Measurements from ENCODE around the gene TRMT44.
"Not testable (repeated sequence)": the region's sequence is repeated elsewhere in the genome, so short reads cannot be mapped to it uniquely, and the experiment has no call there.

Gene TRMT44

DNA sequence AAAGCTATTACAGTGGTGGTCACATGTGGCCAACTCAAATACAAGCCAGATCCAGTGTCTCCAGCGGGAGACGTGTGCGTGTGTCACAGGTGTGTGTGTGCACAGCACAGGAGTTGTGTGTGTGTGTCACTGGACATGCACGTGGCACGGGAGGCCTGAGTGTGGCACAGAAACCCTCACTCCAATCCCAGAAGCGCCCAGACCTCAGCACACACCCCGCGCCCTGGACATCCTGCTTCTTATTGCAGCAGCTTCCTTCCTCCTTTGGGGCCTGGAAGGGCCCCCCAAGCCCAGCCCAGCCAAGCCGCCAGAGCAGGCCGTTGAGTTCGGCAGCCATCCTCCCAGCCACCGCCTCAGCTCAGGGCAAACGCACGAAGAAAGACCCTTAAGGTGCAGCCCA, 37.9 kb upstream of the TRMT44 start:
- H3K36me3 ChIP-seq: peaks cover 14 to 39% (median 27%) of the 10 kb centered on the region in 11 experiments

DNA sequence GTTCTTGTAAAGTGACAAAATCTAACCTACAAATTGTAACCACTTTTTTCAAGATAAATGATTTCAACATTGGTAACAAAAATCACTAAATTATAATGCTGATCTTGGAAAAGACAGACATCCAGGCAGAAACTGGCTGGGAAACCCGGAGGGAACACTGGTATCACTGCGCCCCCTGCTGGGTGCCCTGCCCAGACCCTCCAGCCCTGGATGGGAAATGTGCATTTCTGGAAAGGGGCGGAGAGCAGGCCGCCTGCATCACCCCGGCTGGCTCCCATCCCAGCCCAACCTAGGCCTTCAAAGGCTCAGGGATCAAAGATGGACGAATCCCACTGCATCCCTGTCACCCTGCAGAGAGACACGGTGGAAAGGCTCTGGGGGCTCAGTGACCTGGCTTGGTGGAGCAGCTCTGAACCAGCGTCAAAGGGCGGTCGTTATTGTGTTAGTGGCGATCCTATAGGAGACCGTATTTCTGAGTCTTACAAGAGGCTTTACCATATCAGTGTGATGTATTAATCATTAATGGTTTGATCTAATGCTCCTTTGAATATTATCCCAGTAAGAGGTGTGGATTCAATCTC, 37.3 kb upstream of the TRMT44 start:
- H3K27me3 ChIP-seq: no peaks in the 10 kb centered on the region
- H3K4me2 ChIP-seq: peak overlapping the region; percentile 77 to 98 (median 90)
- H4K20me1 ChIP-seq: peaks cover 0 to 22% (median 0%) of the 10 kb centered on the region in 11 experiments; a peak in 4 of 22 replicates
- peaks cover 7 to 19% (median 16%) of the 10 kb centered on the region in 11 experiments; a peak in 20 of 22 replicates for H3K9me3 ChIP-seq (replicated peaks in 1 of 11)
- peaks cover 14 to 45% (median 28%) of the 10 kb centered on the region in 11 experiments for H3K36me3 ChIP-seq
- 0 out of 20 replicates have a peak overlapping the region, but pooled peaks of 1 of the 10 experiments have one; percentile 52 for H3K4me3 ChIP-seq
- TF ChIP-seq Cebpa-rat (IDR thresholded peaks at IDR 0.05): no peak
- peak overlapping the region in 9 of 11 experiments; percentile 5 to 72 (median 60); a peak in 12 of 22 replicates for H3K9ac ChIP-seq
- H3K27ac ChIP-seq: peak overlapping the region in 9 of 11 experiments; percentile 28 to 76 (median 69); a peak in 15 of 22 replicates
- peaks cover 44 to 75% (median 72%) of the 10 kb centered on the region in 10 experiments for H3K4me1 ChIP-seq

More for the DNA sequence above, 37.9 kb upstream of the TRMT44 start:
- no peak for TF ChIP-seq Cebpa-rat (IDR thresholded peaks at IDR 0.05)
- Histone ChIP-seq H4K20me1 (peaks cover 0 to 17% (median 0%) of the 10 kb centered on the region in 11 experiments; a peak in 4 of 22 replicates), H3K4me3 (peak overlapping the region in 6 of 10 experiments; percentile 5 to 52 (median 12); a peak in 7 of 20 replicates), H3K27ac (peak overlapping the region in 9 of 11 experiments; percentile 28 to 76 (median 69); a peak in 18 of 22 replicates), H3K9me3 (replicated peaks in 1 of 11) (peaks cover 7 to 19% (median 16%) of the 10 kb centered on the region in 11 experiments; a peak in 20 of 22 replicates), H3K27me3 (no peaks in the 10 kb centered on the region), H3K4me2 (peak overlapping the region; percentile 77 to 98 (median 90)), H3K4me1 (peaks cover 49 to 81% (median 78%) of the 10 kb centered on the region in 10 experiments), H3K9ac (peak overlapping the region in 10 of 11 experiments; percentile 5 to 72 (median 60); a peak in 17 of 22 replicates)

- Histone ChIP-seq H3K27ac (peak overlapping the region in 3 of 11 experiments; percentile 13 to 76 (median 16); a peak in 3 of 22 replicates), H4K20me1 (peaks cover 0 to 26% (median 0%) of the 10 kb centered on the region in 11 experiments; a peak in 5 of 22 replicates)
Observed at GRCh38 chr4:8403976-8404375, 36.6 kb upstream of the TRMT44 start.

GRCh38 chr4:8404791-8405515, 35.6 kb upstream of the TRMT44 start:
- Histone ChIP-seq H3K9ac (peak overlapping the region in 3 of 11 experiments; percentile 23 to 51 (median 24); a peak in 3 of 22 replicates), H3K4me2 (peak overlapping the region in 9 of 11 experiments; percentile 77 to 98 (median 91); a peak in 15 of 22 replicates), H3K36me3 (peaks cover 14 to 38% (median 28%) of the 10 kb centered on the region in 11 experiments), H3K27me3 (no peaks in the 10 kb centered on the region), H3K4me1 (peaks cover 38 to 70% (median 66%) of the 10 kb centered on the region in 10 experiments), H4K20me1 (peaks cover 0 to 36% (median 4%) of the 10 kb centered on the region in 11 experiments; a peak in 12 of 22 replicates), H3K9me3 (replicated peaks in 1 of 11) (peaks cover 7 to 19% (median 16%) of the 10 kb centered on the region in 11 experiments; a peak in 20 of 22 replicates), H3K27ac (peak overlapping the region in 1 of 11 experiments; percentile 76; a peak in 1 of 22 replicates), H3K4me3 (no peak overlapping the region)
- TF ChIP-seq Cebpa-rat (IDR thresholded peaks at IDR 0.05): no peak

More at GRCh38 chr4:8403976-8404375, 36.6 kb upstream of the TRMT44 start:
- no peak for TF ChIP-seq Cebpa-rat (IDR thresholded peaks at IDR 0.05)
- Histone ChIP-seq H3K4me1 (peaks cover 37 to 70% (median 66%) of the 10 kb centered on the region in 10 experiments), H3K9ac (peak overlapping the region in 5 of 11 experiments; percentile 14 to 59 (median 23); a peak in 5 of 22 replicates), H3K36me3 (peaks cover 14 to 43% (median 28%) of the 10 kb centered on the region in 11 experiments), H3K4me3 (no peak overlapping the region), H3K9me3 (replicated peaks in 1 of 11) (peaks cover 7 to 19% (median 16%) of the 10 kb centered on the region in 11 experiments; a peak in 20 of 22 replicates), H3K27me3 (no peaks in the 10 kb centered on the region), H3K4me2 (peak overlapping the region; percentile 36 to 98 (median 89); a peak in 21 of 22 replicates)

DNA sequence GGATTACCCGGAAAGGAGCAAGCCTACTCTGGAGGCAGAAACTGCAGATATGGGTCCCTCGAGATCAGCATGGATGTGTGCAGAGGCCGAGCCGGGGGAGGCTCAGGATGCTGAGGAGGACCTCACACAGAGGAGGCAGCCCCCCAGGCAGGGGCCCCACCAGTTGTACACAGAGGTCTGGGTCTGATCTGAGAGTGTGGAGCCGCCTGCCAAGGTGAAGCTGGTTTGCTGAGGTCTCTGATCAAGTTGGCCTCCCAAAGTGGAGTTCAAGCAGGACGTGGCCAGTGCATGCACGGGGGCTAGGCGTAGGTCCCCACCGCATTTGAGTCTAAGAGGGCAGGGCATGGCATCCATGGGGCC, 35.1 kb upstream of the TRMT44 start:
- peaks cover 7 to 19% (median 16%) of the 10 kb centered on the region in 11 experiments; a peak in 20 of 22 replicates for H3K9me3 ChIP-seq (replicated peaks in 1 of 11)

GRCh38 chr4:8406887-8407286, 33.7 kb upstream of the TRMT44 start:
- Histone ChIP-seq H3K36me3 (peaks cover 14 to 38% (median 28%) of the 10 kb centered on the region in 11 experiments), H3K9me3 (replicated peaks in 1 of 11) (peaks cover 7 to 19% (median 16%) of the 10 kb centered on the region in 11 experiments; a peak in 20 of 22 replicates), H3K4me1 (peaks cover 47 to 70% (median 66%) of the 10 kb centered on the region in 10 experiments), H4K20me1 (peaks cover 0 to 54% (median 13%) of the 10 kb centered on the region in 11 experiments; a peak in 12 of 22 replicates)
- H3K4me2 ChIP-seq, H3K4me3 ChIP-seq, H3K27me3 ChIP-seq, H3K27ac ChIP-seq, H3K9ac ChIP-seq: not testable (repeated sequence)

More for the DNA sequence above, 35.1 kb upstream of the TRMT44 start:
- TF ChIP-seq Cebpa-rat (IDR thresholded peaks at IDR 0.05): no peak
- Histone ChIP-seq H3K4me1 (peaks cover 44 to 70% (median 66%) of the 10 kb centered on the region in 10 experiments), H3K4me3 (no peak overlapping the region), H4K20me1 (peaks cover 0 to 41% (median 9%) of the 10 kb centered on the region in 11 experiments; a peak in 12 of 22 replicates), H3K27me3 (no peaks in the 10 kb centered on the region), H3K9ac (no peak overlapping the region), H3K27ac (no peak overlapping the region; a peak in 1 of 22 replicates), H3K4me2 (peak overlapping the region in 4 of 11 experiments; percentile 77 to 98 (median 92); a peak in 5 of 22 replicates), H3K36me3 (peaks cover 14 to 38% (median 28%) of the 10 kb centered on the region in 11 experiments)

- no peak for TF ChIP-seq Cebpa-rat (IDR thresholded peaks at IDR 0.05)
- no peaks in the 10 kb centered on the region for H3K27me3 ChIP-seq
- no peak overlapping the region for H3K4me2 ChIP-seq
- H3K9ac ChIP-seq: no peak overlapping the region
- peaks cover 45 to 70% (median 66%) of the 10 kb centered on the region in 10 experiments for H3K4me1 ChIP-seq
- peaks cover 0 to 58% (median 16%) of the 10 kb centered on the region in 11 experiments; a peak in 12 of 22 replicates for H4K20me1 ChIP-seq
- no peak overlapping the region for H3K4me3 ChIP-seq
- H3K27ac ChIP-seq: no peak overlapping the region
- peaks cover 14 to 38% (median 28%) of the 10 kb centered on the region in 11 experiments for H3K36me3 ChIP-seq
- H3K9me3 ChIP-seq (replicated peaks in 1 of 11): peaks cover 7 to 19% (median 16%) of the 10 kb centered on the region in 11 experiments; a peak in 20 of 22 replicates
Observed at GRCh38 chr4:8407316-8407715, 33.3 kb upstream of the TRMT44 start.

DNA sequence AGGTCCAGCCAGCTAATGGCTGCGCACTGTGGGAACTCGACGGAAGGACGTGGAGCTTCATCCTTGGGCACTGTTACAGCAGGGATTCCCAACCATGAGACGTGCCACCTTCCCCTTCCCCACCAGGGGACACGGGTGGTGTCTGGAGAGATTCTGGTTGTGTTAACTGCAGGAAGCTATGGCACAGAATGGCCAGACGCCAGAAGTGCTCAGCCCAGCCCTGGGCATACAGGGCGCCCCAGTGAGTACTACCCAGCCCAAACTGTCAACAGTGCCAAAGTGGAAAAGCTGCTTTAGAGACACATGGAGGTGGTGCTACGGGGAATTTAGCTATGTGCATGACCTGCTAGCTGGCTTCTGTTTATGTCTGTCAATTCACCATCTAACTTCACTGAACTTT, 32.8 kb upstream of the TRMT44 start:
- TF ChIP-seq Cebpa-rat (IDR thresholded peaks at IDR 0.05): no peak
- no peak overlapping the region for H3K9ac ChIP-seq

More for the DNA sequence above, 32.8 kb upstream of the TRMT44 start:
- Histone ChIP-seq H4K20me1 (peaks cover 0 to 63% (median 16%) of the 10 kb centered on the region in 11 experiments; a peak in 13 of 22 replicates), H3K27ac (no peak overlapping the region), H3K4me1 (peaks cover 41 to 70% (median 66%) of the 10 kb centered on the region in 10 experiments), H3K36me3 (peaks cover 14 to 43% (median 28%) of the 10 kb centered on the region in 11 experiments), H3K4me3 (no peak overlapping the region), H3K4me2 (no peak overlapping the region), H3K9me3 (replicated peaks in 1 of 11) (peaks cover 7 to 19% (median 16%) of the 10 kb centered on the region in 11 experiments; a peak in 20 of 22 replicates), H3K27me3 (no peaks in the 10 kb centered on the region)

Measured in BLaER1 treated with 17β-estradiol and CSF1 and Interleukin-3, amounts not matched to agents 10 nM and 100 nM (cell line).